ENCODE data around the gene PRRC2C. TPM values are rescaled to one million over a fixed set of nuclear protein-coding genes. Genes with fewer than 3 reads are reported as not detected.

Gene PRRC2C
- polyA plus RNA-seq, 1 of the 3 experiments (the other 2 are of a cell fraction) = 39.9 TPM

- no peak for DNase-seq
- 99% methylated on average over 3 of the region's 3 CpGs for WGBS (ENCODE audit: low lambda C conversion rate)
- TF ChIP-seq EZH2phosphoT487 (IDR thresholded peaks at IDR 0.05; ENCODE audit: borderline replicate concordance, low read depth) = no peak
- TF ChIP-seq FOSL2 (IDR thresholded peaks at IDR 0.05; ENCODE audit: borderline replicate concordance, low read depth) = no peak
- TF ChIP-seq NFIC (IDR thresholded peaks at IDR 0.05; ENCODE audit: borderline replicate concordance) = no peak
- TF ChIP-seq RXRA (IDR thresholded peaks at IDR 0.05; ENCODE audit: borderline replicate concordance, low read depth) = no peak
- no peak for TF ChIP-seq REST (IDR thresholded peaks at IDR 0.05; ENCODE audit: low read depth, low read length)
- no peak for TF ChIP-seq MAX (IDR thresholded peaks at IDR 0.05; ENCODE audit: low read depth)
- no peak for TF ChIP-seq POLR2AphosphoS5 (IDR thresholded peaks at IDR 0.05; ENCODE audit: low read depth, low read length)
- TF ChIP-seq RFX5 (IDR thresholded peaks at IDR 0.05; ENCODE audit: low read length) = no peak
- no peak for TF ChIP-seq PBX3 (IDR thresholded peaks at IDR 0.05)
- no peak for TF ChIP-seq MEF2A (IDR thresholded peaks at IDR 0.05; ENCODE audit: borderline replicate concordance, low read depth)
- TF ChIP-seq MXI1 (IDR thresholded peaks at IDR 0.05; ENCODE audit: low read depth, low read length) = no peak
- no peak for TF ChIP-seq CHD2 (IDR thresholded peaks at IDR 0.05; ENCODE audit: low read length, partially characterized antibody)
- TF ChIP-seq SMC3 (IDR thresholded peaks at IDR 0.05; ENCODE audit: low read depth, low read length) = no peak
- no peak for TF ChIP-seq IRF3 (IDR thresholded peaks at IDR 0.05; ENCODE audit: low read depth, low read length)
- no peak for TF ChIP-seq ELF1 (IDR thresholded peaks at IDR 0.05)
- TF ChIP-seq EP300 (IDR thresholded peaks at IDR 0.05; ENCODE audit: borderline replicate concordance in 1 of 2, low read depth in 1 of 2, low read length in 1 of 2) = no peak
- H3K4me3 ChIP-seq (ENCODE audit: low read depth in 2 of 2, low read length in 1 of 2) = no peak overlapping the region
- ChIA-PET CTCF (interaction anchor here (1.0 kb wide), 1 partner anchor 23 kb away, joined by 3 read pairs; no protein-coding TSS in a partner anchor), POLR2A (no interaction called here)
- H3K9me2 ChIP-seq = no peaks in the 10 kb centered on the region
- H3F3A ChIP-seq (replicated peaks; ENCODE audit: insufficient read depth) = peaks cover 6% of the 10 kb centered on the region
- no peaks in the 10 kb centered on the region for H4K20me1 ChIP-seq (ENCODE audit: insufficient read depth)
- H3K9ac ChIP-seq = no peak overlapping the region
- H3K27me3 ChIP-seq (ENCODE audit: insufficient read depth) = no peaks in the 10 kb centered on the region
- no peaks in the 10 kb centered on the region for H3K9me3 ChIP-seq
- H2AFZ ChIP-seq (ENCODE audit: low read depth) = no peak overlapping the region
- peaks cover 22% of the 10 kb centered on the region; the same call in 1 of the 2 replicates for H3K79me2 ChIP-seq (ENCODE audit: insufficient read depth)
- H3K4me1 ChIP-seq (ENCODE audit: control insufficient read depth in 1 of 2, insufficient read depth in 2 of 2, low read depth in 1 of 2, low read length in 1 of 2) = no peaks in the 10 kb centered on the region
- peaks cover 78 to 88% of the 10 kb centered on the region in 2 experiments for H3K36me3 ChIP-seq (replicated peaks in 1 of 2; ENCODE audit: control insufficient read depth in 1 of 2, insufficient read depth in 2 of 2, low read length in 1 of 2)
- H3K4me2 ChIP-seq = no peak overlapping the region
- H3K27ac ChIP-seq (ENCODE audit: low read depth in 2 of 2, low read length in 1 of 2) = no peak overlapping the region
Observed at GRCh38 chr1:171530676-171531075, 45.3 kb downstream of the PRRC2C start.

Data from SK-N-SH (cell line).